Esophagus (tissue), 2 donors: Measurements from ENCODE around the gene JARID2. TPM values are rescaled to one million over a fixed set of nuclear protein-coding genes. Genes with fewer than 3 reads are reported as not detected.

Experiments used
- H3K27ac ChIP-seq, 2 donors: one replicate each; pipeline ENCODE4 v1.5.1; 2013; ENCODE audit warnings: low read depth in 2 of 2, mild to moderate bottlenecking in 2 of 2, inconsistent platforms in 1 of 2, low read length in 1 of 2, moderate library complexity in 1 of 2
- H3K27me3 ChIP-seq, 2 donors: one replicate each; pipeline ENCODE4 v1.6.1; 2013; ENCODE audit warnings: low read length in 2 of 2, control low read depth in 1 of 2, mild to moderate bottlenecking in 1 of 2; ENCODE audit not compliant: insufficient read depth in 2 of 2, control insufficient read depth in 1 of 2
- H3K36me3 ChIP-seq, 2 donors: one replicate each; pipeline ENCODE4 v1.6.1; 2013; ENCODE audit warnings: low read length in 1 of 2; ENCODE audit not compliant: control insufficient read depth in 2 of 2, insufficient read depth in 2 of 2
- H3K4me1 ChIP-seq, 2 donors: one replicate each; pipeline ENCODE4 v1.6.1; 2013; ENCODE audit warnings: low read length in 1 of 2; ENCODE audit not compliant: control insufficient read depth in 2 of 2, insufficient read depth in 2 of 2
- H3K4me3 ChIP-seq, 2 donors: one replicate each; pipeline ENCODE4 v1.5.1; 2013; ENCODE audit warnings: low read length in 2 of 2, mild to moderate bottlenecking in 2 of 2, low read depth in 1 of 2, moderate library complexity in 1 of 2
- H3K9me3 ChIP-seq, 2 donors: one replicate each; pipeline ENCODE4 v1.6.1; 2013; ENCODE audit warnings: mild to moderate bottlenecking in 2 of 2, low read depth in 1 of 2, low read length in 1 of 2, moderate library complexity in 1 of 2; ENCODE audit not compliant: control insufficient read depth in 2 of 2, insufficient read depth in 1 of 2
- WGBS, 2 donors: extraction: QIAGEN DNeasy Blood & Tissue Kit; methylation state at CpG; one replicate each; pipeline ENCODE4 v1.1.7; 2013; 5-methylcytosine and 5-hydroxymethylcytosine counted together
- polyA plus RNA-seq, 2 donors: library from polyadenylated mRNA; stranded (reverse); fragments of 200-250 nt; gene quantifications; one replicate each; pipeline ENCODE4 v1.2.3, GENCODE V29; 2013
- donor health status: healthy with polysubstance abuse.
- donor health status: Bipolar disorder and iron deficiency.

The JARID2 gene
- polyA plus RNA-seq, 2 donors = 7.9 to 8.3 TPM

DNA sequence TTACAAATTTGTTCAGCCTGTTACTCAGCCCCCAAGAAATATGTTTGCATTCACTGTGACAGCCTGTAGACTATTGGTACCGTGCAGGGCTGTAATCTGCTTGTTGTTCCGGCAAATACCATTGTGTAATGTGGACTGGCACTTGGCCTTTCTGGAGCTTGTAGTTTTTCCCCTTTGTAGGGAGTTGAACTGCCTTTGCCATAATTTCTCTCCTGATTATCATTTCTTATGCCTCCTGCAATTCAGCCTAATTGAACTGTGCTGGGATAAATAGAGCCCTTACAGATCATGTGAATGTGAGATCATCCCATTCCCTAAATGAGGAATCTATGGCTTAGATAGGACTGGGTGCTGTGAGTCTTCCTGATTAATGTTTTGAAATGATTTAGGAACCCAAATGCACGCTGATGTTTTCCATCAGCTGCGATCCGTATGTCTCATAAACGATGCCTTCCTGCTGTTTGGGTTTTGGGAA lies 185.1 kb downstream of the JARID2 start:
- Histone ChIP-seq H3K4me1 (peaks cover 0 to 12% of the 10 kb centered on the region in 2 donors), H3K27ac (no peak overlapping the region), H3K27me3 (no peaks in the 10 kb centered on the region), H3K36me3 (no peaks in the 10 kb centered on the region), H3K4me3 (no peak overlapping the region), H3K9me3 (no peaks in the 10 kb centered on the region)
- 71 to 73% methylated on average over 6 of the region's 6 CpGs for WGBS, 2 donors

DNA sequence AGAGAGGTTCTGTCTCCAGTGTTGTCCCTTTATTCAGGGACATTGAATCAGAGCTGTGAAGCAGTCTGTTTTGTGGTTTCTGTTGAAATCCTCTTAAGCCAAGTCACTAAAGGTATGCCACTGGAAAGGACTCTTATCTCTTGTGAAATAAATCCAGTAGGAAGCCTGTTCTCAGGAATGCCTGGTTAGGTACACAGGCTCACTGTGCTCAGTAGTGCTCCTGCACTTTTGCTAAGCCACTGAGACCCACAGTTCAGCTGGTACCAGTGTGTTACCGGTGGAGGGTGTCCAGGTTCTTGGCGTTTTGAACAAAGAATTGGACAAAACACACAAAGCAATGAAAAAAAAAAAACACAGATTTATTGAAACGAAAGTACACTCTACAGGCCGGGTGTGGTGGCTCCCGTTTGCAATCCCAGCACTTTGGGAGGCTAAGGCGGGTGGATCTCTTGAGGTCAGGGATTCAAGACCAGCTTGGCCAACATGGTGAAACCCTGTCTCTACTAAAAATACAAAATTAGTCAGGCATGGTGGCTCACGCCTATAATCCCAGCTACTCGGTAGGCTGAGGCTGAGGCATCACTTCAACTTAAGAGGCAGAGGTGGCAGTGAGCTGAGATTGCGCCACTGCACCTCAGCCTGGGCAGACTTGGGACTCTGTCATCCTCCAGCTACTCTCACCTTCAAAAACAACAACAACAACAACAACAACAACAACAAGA lies 186.1 kb downstream of the JARID2 start:
- H3K27me3 ChIP-seq = no peaks in the 10 kb centered on the region
- peaks cover 0 to 12% of the 10 kb centered on the region in 2 donors for H3K4me1 ChIP-seq
- H3K27ac ChIP-seq = peak overlapping the region; percentile 6 to 53
- WGBS, 2 donors = 61 to 70% methylated on average over 9 of the region's 9 CpGs
- no peaks in the 10 kb centered on the region for H3K36me3 ChIP-seq
- H3K4me3 ChIP-seq = no peak overlapping the region
- H3K9me3 ChIP-seq = no peaks in the 10 kb centered on the region

DNA sequence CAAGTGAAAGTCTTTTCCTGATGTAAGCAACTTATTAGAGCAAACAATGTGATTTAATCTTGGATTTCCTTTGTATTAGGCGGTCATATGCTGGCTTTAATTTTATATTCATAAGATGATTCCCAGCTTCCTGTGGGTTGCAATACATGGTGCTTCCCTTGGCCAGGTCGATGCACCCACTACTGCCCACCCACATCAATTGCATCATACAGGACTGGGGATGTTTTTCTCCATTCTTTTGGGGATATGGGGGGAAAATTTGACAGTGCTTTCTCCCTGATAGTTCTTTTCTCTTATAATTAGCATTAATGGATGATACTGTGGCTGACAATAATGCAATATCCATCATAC lies 187.6 kb downstream of the JARID2 start:
- no peak overlapping the region for H3K4me3 ChIP-seq
- H3K36me3 ChIP-seq = no peaks in the 10 kb centered on the region
- H3K27me3 ChIP-seq = no peaks in the 10 kb centered on the region
- H3K27ac ChIP-seq = no peak overlapping the region
- H3K4me1 ChIP-seq = peaks cover 0 to 12% of the 10 kb centered on the region in 2 donors
- 52 to 55% methylated on average over 2 of the region's 2 CpGs for WGBS, 2 donors
- H3K9me3 ChIP-seq = no peaks in the 10 kb centered on the region

DNA sequence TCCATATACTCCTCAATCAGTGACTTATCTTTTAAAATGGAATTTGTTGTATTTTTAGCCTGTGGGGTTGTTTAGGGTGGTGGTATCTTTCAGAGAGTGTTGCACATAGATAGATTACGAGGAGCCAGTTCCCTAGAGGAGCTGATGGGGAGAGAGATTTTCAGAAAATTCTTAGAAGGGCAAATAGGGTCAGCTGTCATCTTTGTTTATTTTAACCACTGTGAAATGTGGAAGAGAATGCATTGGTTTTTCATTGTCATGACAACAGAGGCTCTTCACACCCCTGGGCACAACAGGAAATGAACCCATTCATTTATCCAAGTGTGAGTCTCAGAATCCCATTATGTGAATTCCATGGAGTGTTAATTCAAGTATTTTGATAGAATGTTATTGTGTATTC lies 188.4 kb downstream of the JARID2 start:
- no peak overlapping the region for H3K4me3 ChIP-seq
- no peaks in the 10 kb centered on the region for H3K9me3 ChIP-seq
- WGBS, 2 donors = 79 to 80% methylated on average over 1 of the region's 1 CpG
- no peaks in the 10 kb centered on the region for H3K27me3 ChIP-seq
- no peak overlapping the region for H3K27ac ChIP-seq
- peaks cover 0 to 12% of the 10 kb centered on the region in 2 donors for H3K4me1 ChIP-seq
- H3K36me3 ChIP-seq = no peaks in the 10 kb centered on the region

DNA sequence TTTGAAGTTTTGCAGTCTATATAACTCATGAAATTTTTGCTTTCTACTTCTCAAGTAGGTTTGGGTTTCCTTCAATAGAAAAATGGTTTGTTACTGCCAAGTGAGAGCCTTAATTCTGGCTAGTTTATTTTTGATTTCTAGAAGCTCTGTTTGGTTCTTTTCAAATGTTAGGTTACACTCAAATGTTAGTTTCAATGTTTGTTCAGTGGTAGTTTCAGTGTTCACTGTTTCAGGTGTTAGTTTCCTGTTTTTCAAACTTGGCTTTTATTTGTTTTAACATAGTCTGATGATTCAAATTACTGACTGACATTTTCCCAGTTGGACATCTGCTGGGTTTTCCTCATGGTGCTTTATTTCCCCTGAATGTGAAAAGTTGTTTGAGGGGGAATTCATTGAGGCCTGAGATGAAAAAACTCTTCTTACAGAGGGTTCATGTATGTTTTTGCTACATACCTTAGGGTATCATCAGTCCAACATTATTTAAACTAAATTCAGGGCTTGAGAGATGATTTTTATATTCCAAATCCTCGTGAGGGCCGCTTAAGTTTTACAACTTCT lies 189.0 kb downstream of the JARID2 start:
- H3K27me3 ChIP-seq = no peaks in the 10 kb centered on the region
- no peaks in the 10 kb centered on the region for H3K9me3 ChIP-seq
- 97% methylated on average over 2 of the region's 2 CpGs for WGBS, 2 donors
- no peaks in the 10 kb centered on the region for H3K36me3 ChIP-seq
- H3K27ac ChIP-seq = no peak overlapping the region
- H3K4me3 ChIP-seq = no peak overlapping the region
- H3K4me1 ChIP-seq = peaks cover 0 to 12% of the 10 kb centered on the region in 2 donors

DNA sequence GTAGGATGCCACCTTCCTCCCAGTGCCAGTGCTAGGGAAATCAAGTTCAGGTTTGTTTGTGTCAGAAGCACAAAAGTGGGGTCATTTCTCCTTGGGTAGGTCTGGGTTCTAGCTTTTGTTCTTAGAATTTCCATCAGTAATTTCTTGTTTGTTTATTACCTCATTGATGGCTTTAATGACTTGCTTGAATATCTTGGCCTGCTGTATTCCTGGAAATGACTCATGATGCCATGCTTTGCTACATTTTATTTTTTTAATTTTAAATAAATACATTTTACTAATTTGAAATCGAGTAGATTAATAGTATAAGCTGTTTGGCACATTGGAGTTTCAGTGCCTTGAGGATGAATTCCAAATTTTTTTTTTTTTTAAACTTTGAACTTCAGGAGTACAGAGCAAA lies 189.6 kb downstream of the JARID2 start:
- Histone ChIP-seq H3K27me3 (no peaks in the 10 kb centered on the region), H3K4me3 (no peak overlapping the region), H3K36me3 (no peaks in the 10 kb centered on the region), H3K4me1 (peaks cover 0 to 12% of the 10 kb centered on the region in 2 donors), H3K27ac (no peak overlapping the region), H3K9me3 (no peaks in the 10 kb centered on the region)
- 72 to 81% methylated on average over 1 of the region's 1 CpG for WGBS, 2 donors

DNA sequence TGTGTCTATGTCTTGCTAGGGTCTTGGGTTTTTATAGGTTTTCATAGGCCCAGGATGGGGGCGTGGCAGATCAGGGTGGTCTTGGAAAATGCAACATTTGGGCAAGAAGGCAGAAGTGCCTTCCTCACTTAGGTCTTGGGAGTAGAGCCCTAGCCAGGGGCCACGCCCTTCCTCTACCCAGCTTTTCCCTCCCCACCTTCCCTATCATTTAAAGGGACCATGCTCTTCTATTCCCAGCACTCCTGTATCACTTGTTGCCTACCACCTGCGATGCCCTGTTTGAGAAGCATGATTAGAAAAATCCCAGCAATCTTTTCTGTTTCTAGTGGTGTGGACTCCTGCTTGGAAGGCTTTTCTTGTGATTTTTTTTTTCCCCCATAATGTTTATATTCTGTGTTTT lies 190.6 kb downstream of the JARID2 start:
- H3K4me1 ChIP-seq = peaks cover 0 to 10% of the 10 kb centered on the region in 2 donors
- no peak overlapping the region for H3K4me3 ChIP-seq
- H3K36me3 ChIP-seq = no peaks in the 10 kb centered on the region
- no peaks in the 10 kb centered on the region for H3K27me3 ChIP-seq
- H3K27ac ChIP-seq = no peak overlapping the region
- 94 to 96% methylated on average over 3 of the region's 3 CpGs for WGBS, 2 donors
- no peaks in the 10 kb centered on the region for H3K9me3 ChIP-seq

DNA sequence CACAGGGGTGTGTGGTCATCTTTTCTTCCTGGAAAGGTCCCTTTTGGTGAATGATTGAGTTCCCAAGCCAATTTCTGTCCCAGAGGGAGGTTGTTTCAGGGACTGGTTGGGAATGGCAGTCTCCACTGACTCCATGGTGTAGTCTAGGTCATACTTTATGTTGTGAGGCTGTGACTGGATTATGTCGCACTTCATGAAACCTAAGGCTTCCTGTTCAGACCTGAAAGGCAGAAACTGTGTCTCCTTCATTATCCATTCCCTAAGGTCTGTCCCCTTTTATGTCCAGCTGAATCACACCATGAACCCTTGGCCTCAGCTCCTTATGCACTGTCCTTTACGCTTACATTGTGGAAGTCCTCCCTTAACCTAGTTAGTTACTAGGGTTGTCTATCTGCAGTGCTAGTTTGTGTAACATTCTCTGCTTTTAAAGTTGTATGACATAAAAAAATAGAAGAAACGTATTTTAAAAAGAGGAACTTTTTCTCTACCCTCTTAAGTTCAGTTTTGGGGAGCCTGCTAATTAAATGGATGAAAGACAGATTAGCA lies 191.3 kb downstream of the JARID2 start:
- H3K4me1 ChIP-seq = peaks cover 0 to 5% of the 10 kb centered on the region in 2 donors
- no peak overlapping the region for H3K4me3 ChIP-seq
- WGBS, 2 donors = 80 to 81% methylated on average over 3 of the region's 3 CpGs
- peak overlapping the region in 1 of 2 donors; percentile 57 for H3K27ac ChIP-seq
- H3K9me3 ChIP-seq = no peaks in the 10 kb centered on the region
- H3K36me3 ChIP-seq = no peaks in the 10 kb centered on the region
- H3K27me3 ChIP-seq = no peaks in the 10 kb centered on the region

DNA sequence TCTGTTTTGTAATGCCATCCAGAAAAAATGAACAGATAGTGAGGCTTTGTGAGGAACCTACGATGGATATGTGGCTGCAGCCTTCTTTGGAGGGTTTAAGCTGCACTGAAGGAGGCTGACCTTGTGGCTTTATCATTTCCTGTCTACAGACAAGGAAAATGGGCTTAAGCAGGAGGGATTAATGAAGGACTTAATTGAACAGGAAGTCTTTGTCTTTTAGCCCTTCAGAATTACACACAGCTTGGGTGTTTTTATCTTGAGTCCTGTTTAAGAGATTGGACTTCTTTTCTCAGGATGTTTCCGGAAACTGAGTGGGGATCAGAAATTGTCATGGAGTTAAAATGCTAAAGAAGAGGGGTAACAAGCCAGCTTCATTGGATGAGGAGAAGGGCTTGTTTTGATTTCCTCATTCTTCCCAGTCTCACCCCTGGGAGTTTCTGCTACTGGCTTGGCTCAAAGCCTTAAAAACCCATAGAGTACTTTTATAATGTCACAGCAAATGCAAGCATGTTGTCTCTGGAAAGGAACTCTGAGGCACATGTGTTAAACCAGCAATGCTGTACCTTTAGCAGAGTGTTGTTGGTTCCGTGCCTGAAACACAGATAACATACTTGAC lies 193.6 kb downstream of the JARID2 start:
- Histone ChIP-seq H3K4me1 (peaks cover 0 to 2% of the 10 kb centered on the region in 2 donors), H3K27me3 (no peaks in the 10 kb centered on the region)
- 62 to 78% methylated on average over 3 of the region's 3 CpGs for WGBS, 2 donors

More for the DNA sequence above, 193.6 kb downstream of the JARID2 start:
- H3K9me3 ChIP-seq = no peaks in the 10 kb centered on the region
- no peak overlapping the region for H3K27ac ChIP-seq
- H3K4me3 ChIP-seq = no peak overlapping the region
- H3K36me3 ChIP-seq = no peaks in the 10 kb centered on the region
